ENCODE results near the gene TACSTD2.
A peak's percentile ranks its signal among the peaks of the same experiment; 100 is the strongest.

- TF ChIP-seq CTCF (IDR thresholded peaks at IDR 0.05) (no peak), POLR2A (IDR thresholded peaks at IDR 0.05) (peak in 1 of 3 donors; percentile 13)
Observed at GRCh38 chr1:58572690-58573089, 4.4 kb downstream of the TACSTD2 start.
